Adrenal gland (tissue), 12 donors: ENCODE measurements around the gene APOBEC3A. TPM values are rescaled to one million over a fixed set of nuclear protein-coding genes. Genes with fewer than 3 reads are reported as not detected.

Experiments
- DNase-seq, 7 donors: peaks; one replicate each; pipeline ENCODE4 v3.0.0-alpha.2; 2019 to 2020
- H3K27ac ChIP-seq, 5 donors: fragments of 200-600 bp; sonication (generic) in 4 of 5; 1 replicate in 3 of 5; 2 replicates in 2 of 5; pipeline versions ENCODE4 v1.5.1 to v1.8.0; 2016 to 2020; ENCODE audit warnings: mild to moderate bottlenecking in 1 of 5
- H3K27me3 ChIP-seq: fragments of 200-600 bp; 2 replicates; pipeline ENCODE4 v1.8.0; 2021
- H3K36me3 ChIP-seq, 2 donors: fragments of 200-600 bp; replicated peaks in 1 of 2; 1 replicate in 1 of 2; 2 replicates in 1 of 2; pipeline versions ENCODE4 v1.5.1 to v1.8.0; 2018 to 2022
- H3K4me1 ChIP-seq, 2 donors: fragments of 200-600 bp; replicated peaks in 1 of 2; 1 replicate in 1 of 2; 2 replicates in 1 of 2; pipeline versions ENCODE4 v1.5.1 to v1.8.0; 2018 to 2021
- H3K4me3 ChIP-seq, 4 donors: fragments of 200-600 bp; sonication (generic) in 3 of 4; one replicate each; pipeline ENCODE4 v1.5.1; 2016 to 2018
- H3K9me3 ChIP-seq, 3 donors: fragments of 200-600 bp; sonication (generic) in 1 of 3; replicated peaks in 1 of 3; 1 replicate in 2 of 3; 2 replicates in 1 of 3; pipeline versions ENCODE4 v1.5.1 to v1.8.0; 2016 to 2021
- POLR2A ChIP-seq, 2 donors: fragments of 450-650 bp; IDR thresholded peaks; one replicate each; pipeline ENCODE4 v1.6.1; 2017; ENCODE audit warnings: antibody characterized with exemption in 2 of 2, mild to moderate bottlenecking in 2 of 2, moderate library complexity in 1 of 2
- WGBS, 4 donors: extraction: QIAGEN DNeasy Blood & Tissue Kit in 2 of 4; methylation state at CpG; one replicate each; pipeline versions ENCODE4 v1.1.5 to v1.1.7; 2013 to 2017; 5-methylcytosine and 5-hydroxymethylcytosine counted together
- intact Hi-C, 2 donors: fragments of 100-400 bp; cut with DNase I; formaldehyde crosslinking; loops; one replicate each; pipeline versions ENCODE4 v1.14.1 to v1.15.0; 2022 to 2023
- polyA plus RNA-seq, 3 donors: library from polyadenylated mRNA; stranded (reverse); fragments of 200-250 nt in 2 of 3; fragments of 350-450 nt in 1 of 3; fragmentation: Illumina TruSeq in 1 of 3; extraction: RNeasy Lipid Tissue Mini Kit (QIAGEN cat#74804) in 1 of 3; gene quantifications; one replicate each; pipeline ENCODE4 v1.2.3, GENCODE V29; 2013 to 2014
- total RNA-seq, 9 donors: library from RNA; depleted of rRNA in 4 of 9; stranded (reverse); fragments of >200 nt in 4 of 9; fragments of 120-200 nt in 1 of 9; fragmentation: NEBNext Ultra II Directional in 1 of 9; extraction: Animal tissue kit (Norgen Biotek cat#: 25700) in 1 of 9; gene quantifications; one replicate each; pipeline versions ENCODE4 v1.1.0 to v1.2.4, GENCODE V29; 2013 to 2023
- TF ChIP-seq, protein P1 (sequence below), 6 experiments: fragments of 450-650 bp in 4 of 6; fragments of 200-600 bp in 2 of 6; sonication (generic) in 1 of 6; IDR thresholded peaks; 1 replicate in 5 of 6; 2 replicates in 1 of 6; pipeline versions ENCODE4 v1.5.1 to v1.8.0; 2016 to 2021; ENCODE audit warnings: antibody characterized with exemption in 6 of 6, mild to moderate bottlenecking in 2 of 6, moderate library complexity in 1 of 6
- donor health status: healthy with polysubstance abuse.
- donor health status: Bipolar disorder and iron deficiency.
- donor health status: DM: yes; HTN: yes; CAD: no.
- donor health status: DM: no; HTN: no; CAD: no.
- donor health status: DM: no; HTN: no; CAD: no.
- donor health status: DM: yes; HTN: yes; CAD: no.

The APOBEC3A gene
- total and polyA plus RNA-seq, 12 donors, result 0.27 to 0.95 (median 0.48) TPM; not detected in 4

DNA sequence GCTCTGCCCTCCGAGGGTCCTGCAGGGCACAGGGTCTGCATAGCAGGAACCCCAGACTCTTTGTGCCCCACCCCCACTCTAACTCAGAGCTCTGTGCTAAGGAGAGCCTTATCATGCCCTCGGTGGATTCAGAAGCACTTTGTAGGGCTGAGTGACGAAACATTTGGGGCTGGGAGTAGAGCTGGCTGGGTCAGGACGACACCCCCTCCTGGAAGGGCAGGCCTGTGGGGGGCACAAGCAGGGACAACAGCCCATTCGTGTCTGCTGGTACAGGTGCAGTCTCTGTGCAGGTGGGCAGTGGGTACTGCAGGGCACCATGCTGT lies 8.9 kb downstream of the APOBEC3A start:
- WGBS, 4 donors, result 49 to 62% (median 57%) methylated on average over 5 of the region's 5 CpGs
- no peak for DNase-seq

DNA sequence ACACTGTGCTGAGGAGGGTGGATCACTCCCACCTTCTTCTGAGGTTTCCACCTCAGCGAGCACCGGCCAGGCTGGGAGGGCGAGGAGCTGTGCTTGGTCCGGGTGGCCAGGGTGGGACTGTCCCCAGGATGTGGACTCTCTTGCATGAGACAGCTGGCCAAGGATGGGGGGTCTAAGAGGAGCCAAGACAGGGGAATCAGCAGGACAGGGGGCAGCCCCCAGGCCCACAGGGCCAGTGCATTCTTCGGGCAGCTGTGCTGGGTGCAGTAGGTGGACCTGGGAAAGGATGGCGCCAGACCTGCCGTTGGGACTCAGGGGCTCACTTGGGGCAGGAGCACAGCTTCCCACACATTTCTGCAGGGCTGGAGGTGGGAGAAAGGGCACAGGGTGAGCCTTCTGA lies 9.5 kb downstream of the APOBEC3A start:
- DNase-seq, result no peak
- Histone ChIP-seq H3K27me3 (no peaks in the 10 kb centered on the region), H3K4me3 (no peak overlapping the region), H3K36me3 (no peaks in the 10 kb centered on the region), H3K27ac (no peak overlapping the region), H3K4me1 (no peaks in the 10 kb centered on the region), H3K9me3 (no peaks in the 10 kb centered on the region)
- TF ChIP-seq, protein P1, sequence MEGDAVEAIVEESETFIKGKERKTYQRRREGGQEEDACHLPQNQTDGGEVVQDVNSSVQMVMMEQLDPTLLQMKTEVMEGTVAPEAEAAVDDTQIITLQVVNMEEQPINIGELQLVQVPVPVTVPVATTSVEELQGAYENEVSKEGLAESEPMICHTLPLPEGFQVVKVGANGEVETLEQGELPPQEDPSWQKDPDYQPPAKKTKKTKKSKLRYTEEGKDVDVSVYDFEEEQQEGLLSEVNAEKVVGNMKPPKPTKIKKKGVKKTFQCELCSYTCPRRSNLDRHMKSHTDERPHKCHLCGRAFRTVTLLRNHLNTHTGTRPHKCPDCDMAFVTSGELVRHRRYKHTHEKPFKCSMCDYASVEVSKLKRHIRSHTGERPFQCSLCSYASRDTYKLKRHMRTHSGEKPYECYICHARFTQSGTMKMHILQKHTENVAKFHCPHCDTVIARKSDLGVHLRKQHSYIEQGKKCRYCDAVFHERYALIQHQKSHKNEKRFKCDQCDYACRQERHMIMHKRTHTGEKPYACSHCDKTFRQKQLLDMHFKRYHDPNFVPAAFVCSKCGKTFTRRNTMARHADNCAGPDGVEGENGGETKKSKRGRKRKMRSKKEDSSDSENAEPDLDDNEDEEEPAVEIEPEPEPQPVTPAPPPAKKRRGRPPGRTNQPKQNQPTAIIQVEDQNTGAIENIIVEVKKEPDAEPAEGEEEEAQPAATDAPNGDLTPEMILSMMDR (IDR thresholded peaks at IDR 0.05), result no peak
- no peak for TF ChIP-seq POLR2A (IDR thresholded peaks at IDR 0.05)
- WGBS, 4 donors, result 80 to 92% (median 91%) methylated on average over 1 to 7 of the region's 7 CpGs
- intact Hi-C loops, result no loop called here

More for the DNA sequence above, 8.9 kb downstream of the APOBEC3A start:
- Histone ChIP-seq H3K9me3 (no peaks in the 10 kb centered on the region), H3K36me3 (no peaks in the 10 kb centered on the region), H3K27me3 (no peaks in the 10 kb centered on the region), H3K27ac (no peak overlapping the region), H3K4me3 (no peak overlapping the region), H3K4me1 (no peaks in the 10 kb centered on the region)
- intact Hi-C loops, result no loop called here
- TF ChIP-seq, protein P1 (IDR thresholded peaks at IDR 0.05), result no peak
- TF ChIP-seq POLR2A (IDR thresholded peaks at IDR 0.05), result no peak

DNA sequence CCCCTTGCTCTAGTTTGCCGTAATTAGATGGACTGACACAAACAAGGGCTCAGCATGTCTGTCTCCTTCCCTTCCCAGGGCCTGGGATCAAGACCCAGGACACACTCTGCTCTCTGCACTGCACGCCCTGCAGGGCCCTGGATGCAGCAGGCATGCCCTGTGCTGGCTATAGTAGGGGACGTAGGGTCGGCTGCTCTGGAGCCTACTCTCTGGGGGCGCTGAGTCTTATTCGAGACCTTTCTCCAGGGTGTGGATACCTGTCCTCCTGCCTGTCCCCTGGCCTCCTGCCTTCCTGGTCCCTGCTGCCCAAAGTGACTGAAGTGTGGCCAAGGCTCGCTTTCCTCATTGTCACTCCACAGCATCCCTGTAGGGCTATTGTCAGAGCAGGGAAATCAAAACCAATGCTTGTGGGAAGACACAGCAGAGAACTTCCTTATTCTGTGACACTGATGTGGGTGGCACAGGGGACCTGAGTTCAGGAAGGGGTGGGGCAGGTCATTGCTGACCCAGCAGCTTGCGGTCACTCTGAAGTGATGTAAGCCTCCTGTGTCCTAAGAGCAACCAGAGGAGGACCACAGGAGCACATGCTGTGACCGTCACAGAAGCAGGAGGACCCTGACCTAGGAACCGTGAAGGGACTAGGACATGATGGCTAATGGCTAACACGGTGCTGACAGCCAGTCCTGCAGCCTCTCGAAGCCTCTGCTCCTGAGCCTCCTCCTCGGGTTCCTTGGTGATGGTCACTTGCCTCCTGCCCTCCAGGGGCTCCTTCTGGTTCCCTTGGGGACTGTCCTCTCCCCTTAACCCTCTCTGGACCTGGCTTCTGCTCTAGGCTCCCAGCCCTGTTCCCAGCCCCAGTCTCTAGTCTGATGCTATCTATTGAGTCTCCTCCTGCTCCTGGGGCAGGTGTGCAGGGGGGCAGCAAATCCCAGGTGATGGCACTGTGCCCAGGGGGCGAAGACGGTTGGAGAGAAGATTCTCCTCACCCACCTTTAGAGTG lies 10.3 kb downstream of the APOBEC3A start:
- peak in 4 of 7 donors; percentile 33 to 68 (median 54) for DNase-seq
- H3K27me3 ChIP-seq, result no peaks in the 10 kb centered on the region
- H3K9me3 ChIP-seq, result no peaks in the 10 kb centered on the region
- TF ChIP-seq POLR2A (IDR thresholded peaks at IDR 0.05), result no peak
- TF ChIP-seq, protein P1 (IDR thresholded peaks at IDR 0.05), result no peak
- no peak overlapping the region for H3K27ac ChIP-seq
- WGBS, 4 donors, result 64 to 75% (median 72%) methylated on average over 11 to 15 of the region's 15 CpGs
- no peaks in the 10 kb centered on the region for H3K4me1 ChIP-seq
- H3K4me3 ChIP-seq, result no peak overlapping the region
- no peaks in the 10 kb centered on the region for H3K36me3 ChIP-seq
- intact Hi-C loops, result no loop called here

DNA sequence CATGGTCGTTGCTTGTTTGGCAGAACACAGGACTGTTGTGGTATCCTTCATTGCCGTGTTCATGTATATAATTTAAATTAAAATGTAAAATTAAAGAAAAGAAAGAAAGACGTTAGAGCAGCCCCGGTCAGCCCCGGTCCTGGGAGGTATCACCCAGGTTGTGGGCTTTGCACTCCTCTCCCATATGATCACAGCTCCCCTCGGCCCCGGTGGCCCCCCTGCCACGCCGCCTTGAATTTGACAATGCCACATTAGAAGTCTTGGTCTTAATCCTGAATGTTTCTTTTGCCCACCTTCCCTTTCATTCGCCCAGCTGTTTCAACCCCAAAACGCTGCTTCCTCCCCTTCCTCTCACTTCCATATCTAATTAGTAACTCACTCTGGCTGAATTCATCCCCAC lies 11.4 kb downstream of the APOBEC3A start:
- no peaks in the 10 kb centered on the region for H3K36me3 ChIP-seq
- DNase-seq, result no peak
- intact Hi-C loops, result no loop called here
- WGBS, 4 donors, result 79 to 83% (median 81%) methylated on average over 11 of the region's 11 CpGs
- H3K9me3 ChIP-seq, result no peaks in the 10 kb centered on the region
- H3K27ac ChIP-seq, result no peak overlapping the region
- TF ChIP-seq POLR2A (IDR thresholded peaks at IDR 0.05), result no peak
- TF ChIP-seq, protein P1 (IDR thresholded peaks at IDR 0.05), result no peak
- H3K4me1 ChIP-seq, result no peaks in the 10 kb centered on the region
- H3K27me3 ChIP-seq, result no peaks in the 10 kb centered on the region
- H3K4me3 ChIP-seq, result no peak overlapping the region
